Calu3 (cell line): ENCODE data around the gene ABHD8. TPM values are rescaled to one million over a fixed set of nuclear protein-coding genes. Genes with fewer than 3 reads are reported as not detected.

ENCODE experiments used
- BruUV-seq: library from RNA; stranded (reverse); fragments of 400-500 nt; replicated peaks from 2 replicates; lab custom pipeline; 2021; lab: Mats Ljungman, UMichigan
- CTCF ChIA-PET: fragments of 300-600 bp; sonication (Branson Sonifier 250); formaldehyde crosslinking; loops from one replicate; lab custom pipeline; 2022; ENCODE audit warnings: antibody characterized with exemption; lab: Charles Lee
- DNase-seq: peaks from one replicate; pipeline ENCODE4 v3.0.0; 2022
- H3K27ac Mint-ChIP-seq: one replicate; pipeline ENCODE4 v1.8.0; 2022; ENCODE audit warnings: mixed read lengths; ENCODE audit not compliant: unreplicated experiment
- H3K27me3 Mint-ChIP-seq: one replicate; pipeline ENCODE4 v1.8.0; 2022; ENCODE audit warnings: mixed read lengths; ENCODE audit not compliant: unreplicated experiment
- H3K36me3 Mint-ChIP-seq: one replicate; pipeline ENCODE4 v1.8.0; 2022; ENCODE audit warnings: mild to moderate bottlenecking, moderate library complexity, mixed read lengths; ENCODE audit not compliant: insufficient read depth, unreplicated experiment
- H3K4me1 Mint-ChIP-seq: one replicate; pipeline ENCODE4 v1.8.0; 2022; ENCODE audit warnings: mild to moderate bottlenecking, low read depth, mixed read lengths; ENCODE audit not compliant: unreplicated experiment
- H3K4me3 Mint-ChIP-seq: one replicate; pipeline ENCODE4 v1.8.0; 2022; ENCODE audit warnings: mild to moderate bottlenecking, low read depth, moderate library complexity, mixed read lengths; ENCODE audit not compliant: unreplicated experiment
- H3K9me3 Mint-ChIP-seq: one replicate; pipeline ENCODE4 v1.8.0; 2022; ENCODE audit warnings: low read depth, mixed read lengths; ENCODE audit not compliant: unreplicated experiment
- intact Hi-C: fragments of 100-400 bp; cut with micrococcal nuclease; formaldehyde crosslinking; loops from one replicate; pipeline ENCODE4 v1.10.0; 2022; ENCODE audit not compliant: unreplicated experiment
- total RNA-seq: library from RNA; stranded (reverse); gene quantifications from 2 replicates; pipeline ENCODE4 v1.2.3, GENCODE V29; 2022
- TF ChIP-seq, protein P1 (sequence below): fragments of 200-600 bp; IDR thresholded peaks from one replicate; pipeline ENCODE4 v1.8.0; 2022; ENCODE audit warnings: antibody characterized with exemption; ENCODE audit not compliant: unreplicated experiment

The ABHD8 gene
- total RNA-seq, 1 experiment from 2014 or later: 6.0 TPM

DNA sequence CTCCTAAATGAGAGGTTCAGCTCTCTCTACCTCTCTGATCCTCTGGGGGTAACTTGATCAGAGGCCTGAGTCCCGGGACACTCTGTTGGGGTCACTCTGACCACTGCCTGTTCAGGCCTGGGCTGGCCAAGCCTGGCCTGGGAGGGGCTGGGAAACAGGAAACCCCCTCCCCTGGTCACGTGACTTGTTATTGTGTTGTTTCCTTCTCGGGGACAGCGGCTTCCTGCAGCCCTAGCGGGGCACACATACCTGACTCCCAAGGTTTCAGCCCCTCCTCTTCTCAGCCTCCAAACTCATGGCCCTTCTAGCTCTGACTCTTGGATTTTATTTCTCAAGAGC, 38.6 kb downstream of the ABHD8 start, which contains the start of gene USHBP1:
USHBP1 (minus strand) TSS at position 105 of the 339 bp plus-strand sequence. CDS start 446 bp downstream, outside the sequence.
- no peak for DNase-seq
- peaks cover 24% of the 10 kb centered on the region for H3K4me1 Mint-ChIP-seq
- no peak within 1 kb of the TSS for H3K4me3 Mint-ChIP-seq
- CTCF ChIA-PET: interaction anchor here (0.7 kb wide), 1 partner anchor 16 kb away, joined by 3 read pairs; no protein-coding TSS in a partner anchor
- peaks cover 24% of the 10 kb centered on the region for H3K36me3 Mint-ChIP-seq
- TF ChIP-seq, protein P1, sequence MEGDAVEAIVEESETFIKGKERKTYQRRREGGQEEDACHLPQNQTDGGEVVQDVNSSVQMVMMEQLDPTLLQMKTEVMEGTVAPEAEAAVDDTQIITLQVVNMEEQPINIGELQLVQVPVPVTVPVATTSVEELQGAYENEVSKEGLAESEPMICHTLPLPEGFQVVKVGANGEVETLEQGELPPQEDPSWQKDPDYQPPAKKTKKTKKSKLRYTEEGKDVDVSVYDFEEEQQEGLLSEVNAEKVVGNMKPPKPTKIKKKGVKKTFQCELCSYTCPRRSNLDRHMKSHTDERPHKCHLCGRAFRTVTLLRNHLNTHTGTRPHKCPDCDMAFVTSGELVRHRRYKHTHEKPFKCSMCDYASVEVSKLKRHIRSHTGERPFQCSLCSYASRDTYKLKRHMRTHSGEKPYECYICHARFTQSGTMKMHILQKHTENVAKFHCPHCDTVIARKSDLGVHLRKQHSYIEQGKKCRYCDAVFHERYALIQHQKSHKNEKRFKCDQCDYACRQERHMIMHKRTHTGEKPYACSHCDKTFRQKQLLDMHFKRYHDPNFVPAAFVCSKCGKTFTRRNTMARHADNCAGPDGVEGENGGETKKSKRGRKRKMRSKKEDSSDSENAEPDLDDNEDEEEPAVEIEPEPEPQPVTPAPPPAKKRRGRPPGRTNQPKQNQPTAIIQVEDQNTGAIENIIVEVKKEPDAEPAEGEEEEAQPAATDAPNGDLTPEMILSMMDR: no peak
- no peaks in the 10 kb centered on the region for H3K9me3 Mint-ChIP-seq
- intact Hi-C loops: no loop called here
- H3K27me3 Mint-ChIP-seq: no peaks in the 10 kb centered on the region
- no peak within 1 kb of the TSS for H3K27ac Mint-ChIP-seq
- no TSS peak for BruUV-seq

DNA sequence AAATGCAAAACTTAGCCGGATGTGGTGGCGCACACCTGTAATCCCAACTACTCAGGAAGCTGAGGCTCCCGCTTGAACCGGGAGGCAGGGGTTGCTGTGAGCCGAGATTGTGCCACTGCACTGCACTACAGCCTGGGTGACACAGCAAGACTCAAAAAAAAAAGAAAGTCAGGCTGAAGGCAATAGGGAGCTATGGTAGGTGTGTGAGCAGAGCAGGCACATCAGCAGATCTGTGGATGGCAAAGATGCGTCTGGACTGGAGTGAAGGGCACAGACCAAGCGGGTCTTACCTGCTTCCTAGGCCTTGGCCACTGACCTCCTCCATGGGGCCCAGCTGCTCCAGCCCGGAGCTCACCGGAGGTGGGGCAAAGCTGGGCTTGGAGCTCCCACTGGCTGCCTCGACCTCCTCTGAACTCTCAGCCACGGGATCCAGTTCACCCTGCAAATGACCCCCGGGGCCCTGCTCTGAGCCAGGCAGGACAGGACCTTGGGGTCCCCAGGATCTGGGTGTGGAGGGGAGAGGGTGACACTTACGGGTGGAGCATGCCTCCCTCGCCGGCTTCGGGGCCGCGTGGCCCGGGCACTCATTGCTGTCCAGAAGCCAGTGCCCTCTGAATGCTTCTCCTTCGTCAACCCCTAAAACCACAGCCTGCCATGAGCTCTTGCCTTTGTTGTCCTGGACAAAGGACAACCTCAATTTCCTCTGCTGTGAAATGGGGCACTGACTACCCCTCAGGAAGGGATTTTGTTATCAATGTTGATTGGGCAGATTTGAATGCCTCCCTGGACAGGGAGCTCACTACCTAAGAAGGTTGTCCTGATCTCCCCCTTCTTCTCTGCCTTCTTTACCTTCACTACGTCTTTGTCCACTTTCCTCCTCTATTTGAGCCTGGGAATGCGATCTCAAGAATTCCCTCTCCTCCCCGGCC, 39.2 kb downstream of the ABHD8 start:
- Mint-ChIP-seq H3K27ac (no peak overlapping the region), H3K27me3 (no peaks in the 10 kb centered on the region), H3K9me3 (no peaks in the 10 kb centered on the region), H3K36me3 (peaks cover 24% of the 10 kb centered on the region), H3K4me1 (peaks cover 24% of the 10 kb centered on the region), H3K4me3 (no peak overlapping the region)
- no TSS peak for BruUV-seq
- DNase-seq: no peak
- TF ChIP-seq, protein P1: no peak
- CTCF ChIA-PET: no interaction called here
- intact Hi-C loops: no loop called here

GRCh38 chr19:17262557-17262956, 40.7 kb downstream of the ABHD8 start:
- H3K36me3 Mint-ChIP-seq: peaks cover 10% of the 10 kb centered on the region
- H3K4me1 Mint-ChIP-seq: peaks cover 24% of the 10 kb centered on the region
- TF ChIP-seq, protein P1: no peak
- no peaks in the 10 kb centered on the region for H3K9me3 Mint-ChIP-seq
- H3K4me3 Mint-ChIP-seq: no peak overlapping the region
- no peak overlapping the region for H3K27ac Mint-ChIP-seq
- intact Hi-C loops: no loop called here
- H3K27me3 Mint-ChIP-seq: no peaks in the 10 kb centered on the region
- no peak for DNase-seq
- no TSS peak for BruUV-seq
- CTCF ChIA-PET: no interaction called here

DNA sequence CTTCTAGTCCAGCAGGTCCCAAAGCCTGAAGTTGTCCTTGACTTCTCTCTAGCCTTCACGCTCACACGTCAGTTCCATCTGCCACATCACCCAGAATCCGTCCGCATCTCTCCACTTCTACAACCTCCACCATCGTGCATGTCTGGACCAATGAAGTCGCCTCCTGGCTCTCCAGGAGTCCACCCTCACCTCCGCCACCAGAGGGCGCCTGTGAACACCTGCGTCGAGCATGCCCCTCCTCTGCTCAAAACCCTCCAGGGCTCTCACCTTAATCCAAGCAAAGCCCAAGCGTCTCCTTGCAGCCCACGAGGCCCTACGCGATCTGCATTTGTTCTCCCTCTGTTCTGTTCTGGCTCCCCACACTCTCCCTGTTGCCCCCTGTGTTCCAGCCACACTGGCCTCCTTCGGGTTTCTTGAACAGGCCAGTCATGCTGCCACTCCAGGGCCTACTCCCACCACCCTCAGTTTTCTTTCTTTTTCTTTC, 42.3 kb downstream of the ABHD8 start:
- Mint-ChIP-seq H3K4me1 (peaks cover 15% of the 10 kb centered on the region), H3K4me3 (no peak overlapping the region), H3K27ac (no peak overlapping the region), H3K9me3 (no peaks in the 10 kb centered on the region), H3K36me3 (no peaks in the 10 kb centered on the region), H3K27me3 (no peaks in the 10 kb centered on the region)
- CTCF ChIA-PET: interaction anchor here (0.6 to 1.4 kb wide), 3 partner anchors 12 to 177 kb away, joined by 3 to 4 read pairs (median 3); no protein-coding TSS in a partner anchor
- peak; percentile 86 for DNase-seq
- intact Hi-C loops: no loop called here
- no TSS peak for BruUV-seq
- TF ChIP-seq, protein P1: peak; percentile 79
